Measurements from ENCODE around the gene AOAH.
"Not testable (repeated sequence)": the region's sequence is repeated elsewhere in the genome, so short reads cannot be mapped to it uniquely, and the experiment has no call there.

Gene AOAH

GRCh38 chr7:36535866-36536664 is 188.2 kb downstream of the AOAH start:
- DNase-seq, result no peak

DNA sequence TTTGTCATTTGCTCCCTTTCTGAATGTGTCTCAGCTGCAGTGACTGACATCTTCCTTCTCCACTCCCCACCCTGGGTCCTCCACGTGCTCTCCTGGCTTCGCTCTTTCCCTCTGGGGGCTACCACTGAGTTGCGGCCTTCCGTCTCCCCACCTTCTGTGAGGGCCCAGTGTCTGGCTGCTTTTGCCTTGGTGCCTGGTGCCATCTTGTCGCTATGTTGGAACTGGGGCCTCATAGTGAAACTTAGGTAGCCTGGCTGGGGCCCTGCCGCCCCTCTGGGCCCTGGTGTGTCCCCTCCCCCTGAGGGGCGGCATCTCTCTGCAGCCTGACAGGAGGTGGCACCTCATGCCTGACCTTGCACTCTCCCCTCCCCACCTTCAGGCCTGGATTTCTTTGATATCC is 190.6 kb downstream of the AOAH start:
- no peak for DNase-seq

DNA sequence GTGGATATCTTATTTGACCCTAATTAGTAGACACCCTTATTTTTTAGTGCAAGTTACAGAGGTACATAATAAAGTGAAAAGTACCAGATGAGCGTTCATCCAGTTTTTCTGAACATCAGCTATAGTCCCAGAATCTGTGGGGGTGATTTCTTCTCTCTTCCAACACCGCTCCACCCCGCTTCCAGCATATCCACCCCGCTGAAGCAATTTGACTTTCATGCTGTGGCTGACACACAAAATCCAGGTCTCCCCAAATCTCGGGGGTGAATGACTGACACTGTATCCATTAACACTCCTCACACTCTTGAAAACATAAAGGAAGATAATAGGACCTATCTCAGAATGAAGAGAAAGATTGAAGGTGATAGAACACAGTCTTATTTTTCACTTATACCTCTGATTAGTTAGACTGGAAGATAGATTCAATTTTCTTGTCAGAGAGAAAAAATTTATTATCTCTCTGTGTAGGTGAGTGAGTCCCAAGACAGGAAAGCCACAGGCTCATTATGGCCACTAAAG is 191.3 kb downstream of the AOAH start:
- no peak for DNase-seq

GRCh38 chr7:36531951-36532350 is 192.3 kb downstream of the AOAH start:
- DNase-seq, result no peak

- DNase-seq, result no peak
Observed at GRCh38 chr7:36530456-36530855, 193.8 kb downstream of the AOAH start.

- no peak for DNase-seq
Observed at GRCh38 chr7:36527549-36527913, 196.8 kb downstream of the AOAH start.

GRCh38 chr7:36526863-36527548 is 197.3 kb downstream of the AOAH start:
- DNase-seq, result peak; percentile 74

- no peak for DNase-seq
Observed at GRCh38 chr7:36523371-36524101, 200.8 kb downstream of the AOAH start.

- no peak for DNase-seq
Observed at GRCh38 chr7:36522453-36523007, 201.8 kb downstream of the AOAH start.

DNA sequence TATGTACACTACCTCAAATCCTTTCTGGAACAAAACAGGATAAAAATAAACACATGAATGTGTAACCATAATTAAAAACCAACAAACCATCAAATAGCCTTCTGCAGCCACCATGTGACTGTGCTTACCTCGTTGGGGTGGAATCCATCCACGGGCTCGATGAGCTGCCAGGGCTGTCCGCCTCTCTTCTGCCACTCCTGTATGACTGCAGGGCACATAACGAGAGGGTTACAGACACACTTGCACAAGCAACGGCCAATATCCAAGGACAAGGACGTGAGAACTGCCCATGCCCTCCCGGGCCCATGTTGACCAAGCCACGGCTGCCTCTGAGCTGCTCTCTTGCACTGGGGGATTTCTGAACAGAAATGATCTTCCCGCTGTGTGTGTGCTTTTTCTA is 202.4 kb downstream of the AOAH start:
- DNase-seq, result no peak

- DNase-seq, result no peak
Observed at GRCh38 chr7:36521133-36521532, 203.2 kb downstream of the AOAH start.

DNA sequence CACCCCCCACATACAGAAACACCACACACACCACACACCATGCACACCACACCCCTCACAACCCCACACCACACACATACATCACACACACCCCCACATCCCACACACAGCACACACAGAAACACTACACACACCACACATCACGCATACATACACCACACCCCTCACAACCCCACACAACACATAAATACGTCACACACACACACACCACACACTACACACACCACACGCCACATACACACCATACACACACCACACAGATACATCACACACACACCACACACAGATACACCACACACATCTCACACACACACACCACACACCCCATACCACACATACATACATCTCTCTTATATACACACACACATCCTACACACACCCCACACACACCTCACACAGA is 208.4 kb downstream of the AOAH start:
- DNase-seq, result no peak

GRCh38 chr7:36514289-36515243 is 209.7 kb downstream of the AOAH start:
- DNase-seq, result no peak

DNA sequence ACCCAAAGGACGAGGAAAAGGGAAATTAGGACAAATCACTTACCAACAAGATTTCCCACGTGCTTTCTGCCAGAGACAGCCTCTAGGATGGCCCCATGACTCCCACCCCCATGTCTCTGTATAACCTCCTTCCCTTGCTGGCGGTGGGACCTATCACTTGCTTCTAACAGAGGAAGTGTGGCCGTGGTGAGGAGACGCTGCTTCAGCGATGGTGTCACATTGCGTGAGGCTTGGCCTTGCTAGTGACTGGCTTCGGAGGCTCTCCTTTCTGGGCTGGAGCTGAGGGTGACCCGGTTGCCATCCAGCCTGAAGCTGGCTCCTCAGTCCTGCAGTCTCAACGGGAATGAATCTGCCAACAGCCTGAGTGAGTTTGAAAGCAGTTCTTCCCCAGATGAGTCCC is 210.9 kb downstream of the AOAH start:
- no peak for DNase-seq

DNA sequence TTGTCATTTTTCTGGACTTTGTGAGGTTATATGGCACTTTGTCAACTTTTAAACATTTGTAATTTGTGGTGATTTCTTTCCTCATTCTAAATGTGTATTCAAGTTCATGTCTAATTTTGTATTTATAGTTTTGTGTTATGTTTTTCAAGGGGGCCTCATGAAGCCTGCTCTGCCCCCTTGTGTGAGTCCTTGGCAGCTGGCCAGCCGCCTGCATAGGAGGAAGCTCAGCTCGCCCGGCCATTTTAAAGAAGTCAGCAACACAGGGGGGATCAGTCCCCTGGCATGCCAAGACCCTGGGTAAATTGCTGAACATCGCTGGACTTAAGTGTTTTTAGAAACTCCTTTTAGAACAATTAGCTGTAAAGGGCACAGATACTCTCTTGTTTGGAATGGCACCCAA is 211.7 kb downstream of the AOAH start:
- no peak for DNase-seq

DNA sequence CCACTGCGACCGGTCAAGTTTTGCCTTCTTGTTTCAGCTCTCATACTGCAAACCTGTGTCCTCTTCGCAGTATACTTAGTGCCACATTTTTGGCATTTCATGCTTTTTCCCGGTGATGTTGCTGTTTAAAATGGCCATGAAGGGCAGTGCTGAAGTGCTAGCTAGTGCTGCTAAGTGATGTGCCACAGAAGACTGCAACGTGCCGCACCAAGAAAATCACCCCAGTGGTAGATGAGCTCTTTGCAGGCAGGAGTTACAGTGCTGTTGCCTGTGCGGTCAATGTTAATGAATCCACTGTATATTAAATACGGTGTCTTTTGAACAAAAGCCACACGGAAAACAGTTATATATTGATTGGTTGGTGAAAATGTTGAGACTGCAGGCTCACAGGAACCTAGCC is 214.3 kb downstream of the AOAH start:
- DNase-seq, result no peak

GRCh38 chr7:36507475-36508440 is 216.5 kb downstream of the AOAH start:
- DNase-seq, result no peak

DNA sequence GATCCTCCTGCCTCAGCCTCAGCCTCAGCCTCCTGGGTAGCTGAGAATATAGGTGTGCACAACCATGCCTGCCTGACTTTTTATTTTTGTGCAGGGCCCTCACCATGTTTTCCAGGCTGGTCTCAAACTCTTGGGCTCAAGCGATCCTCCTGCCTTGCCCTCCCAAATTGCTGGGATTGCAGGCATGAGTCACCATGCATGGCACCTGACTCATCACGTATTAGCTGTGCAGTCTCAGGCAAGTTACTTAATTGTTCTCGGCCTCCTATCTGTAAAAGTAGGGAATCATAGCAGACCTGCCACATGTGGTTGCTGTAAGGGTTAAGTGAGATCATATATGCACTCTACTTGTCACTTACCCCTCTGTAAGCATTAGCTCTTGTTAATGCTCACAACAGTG is 217.5 kb downstream of the AOAH start:
- no peak for DNase-seq

GRCh38 chr7:36506130-36506798 is 218.0 kb downstream of the AOAH start:
- DNase-seq, result no peak

GRCh38 chr7:36504617-36505016 is 219.7 kb downstream of the AOAH start:
- DNase-seq, result not testable (repeated sequence)

Measured in DMS53 (cell line).